H1 (cell line): ENCODE data around the gene MAP2K5. TPM values are rescaled to one million over a fixed set of nuclear protein-coding genes. Genes with fewer than 3 reads are reported as not detected.
A peak's percentile ranks its signal among the peaks of the same experiment; 100 is the strongest.

ENCODE experiments used
- EGR1 ChIP-seq: IDR thresholded peaks from 2 replicates; pipeline ENCODE4 v1.6.1; 2011; ENCODE audit warnings: low read depth, low read length, borderline replicate concordance
- EZH2 ChIP-seq: fragments of 200-600 bp; sonication (generic); IDR thresholded peaks from 2 replicates; pipeline ENCODE4 v1.7.1; 2012; ENCODE audit warnings: low read depth, mild to moderate bottlenecking, moderate library complexity, low read length, inconsistent platforms; ENCODE audit not compliant: severe bottlenecking
- GTF2F1 ChIP-seq: IDR thresholded peaks from 2 replicates; pipeline ENCODE4 v1.6.1; 2012; ENCODE audit warnings: low read depth, low read length, improper control_type of control experiment, borderline replicate concordance
- HDAC2 ChIP-seq, 2 experiments: fragments of 300-600 bp in 1 of 2; sonication (generic) in 1 of 2; IDR thresholded peaks; 2 replicates each; pipeline ENCODE4 v1.6.1; 2011 to 2012; ENCODE audit warnings: low read depth in 2 of 2, low read length in 2 of 2, mild to moderate bottlenecking in 2 of 2, moderate library complexity in 2 of 2, borderline replicate concordance in 1 of 2, inconsistent platforms in 1 of 2
- POLR2AphosphoS5 ChIP-seq: IDR thresholded peaks from 2 replicates; pipeline ENCODE4 v1.6.1; 2011; ENCODE audit warnings: low read depth, low read length
- SAP30 ChIP-seq: fragments of 300-600 bp; sonication (generic); IDR thresholded peaks from 2 replicates; pipeline ENCODE4 v1.7.1; 2012; ENCODE audit warnings: low read length, moderate library complexity, mild to moderate bottlenecking, inconsistent platforms; ENCODE audit not compliant: insufficient read depth, insufficient replicate concordance
- polyA plus RNA-seq, 7 experiments: library from polyadenylated mRNA; depleted of rRNA in 3 of 7; stranded (reverse) in 5 of 7; unstranded in 2 of 7; fragments of >200 nt in 5 of 7; fragments of 200-250 nt in 2 of 7; gene quantifications; 1 replicate in 5 of 7; 2 replicates in 1 of 7; 4 replicates in 1 of 7; pipeline versions ENCODE4 v1.2.1 to v1.2.3, GENCODE V29; 2011 to 2013; ENCODE audit warnings: missing spikeins in 2 of 7, mixed read lengths in 2 of 7
- total RNA-seq: library from RNA; stranded (reverse); fragmentation: NEBNext Ultra II Directional; extraction: Animal tissue kit (Norgen Biotek cat#: 25700); gene quantifications from 2 replicates; pipeline ENCODE4 v1.2.1, GENCODE V29; 2021
- TF ChIP-seq, protein P1 (sequence below): fragments of 300-600 bp; sonication (generic); IDR thresholded peaks from 2 replicates; pipeline ENCODE4 v1.7.1; 2012; ENCODE audit warnings: low read length, moderate library complexity, mild to moderate bottlenecking, inconsistent platforms; ENCODE audit not compliant: insufficient replicate concordance
- TF ChIP-seq, protein P2 (sequence below): IDR thresholded peaks from 2 replicates; pipeline ENCODE4 v1.6.1; 2011; ENCODE audit warnings: low read length, improper control_type of control experiment

MAP2K5 gene
- total and polyA plus RNA-seq, 2 of the 8 experiments (the other 6 are each of a cell fraction or from before 2014, with no cell fraction given), result 4.4 to 15.8 TPM

DNA sequence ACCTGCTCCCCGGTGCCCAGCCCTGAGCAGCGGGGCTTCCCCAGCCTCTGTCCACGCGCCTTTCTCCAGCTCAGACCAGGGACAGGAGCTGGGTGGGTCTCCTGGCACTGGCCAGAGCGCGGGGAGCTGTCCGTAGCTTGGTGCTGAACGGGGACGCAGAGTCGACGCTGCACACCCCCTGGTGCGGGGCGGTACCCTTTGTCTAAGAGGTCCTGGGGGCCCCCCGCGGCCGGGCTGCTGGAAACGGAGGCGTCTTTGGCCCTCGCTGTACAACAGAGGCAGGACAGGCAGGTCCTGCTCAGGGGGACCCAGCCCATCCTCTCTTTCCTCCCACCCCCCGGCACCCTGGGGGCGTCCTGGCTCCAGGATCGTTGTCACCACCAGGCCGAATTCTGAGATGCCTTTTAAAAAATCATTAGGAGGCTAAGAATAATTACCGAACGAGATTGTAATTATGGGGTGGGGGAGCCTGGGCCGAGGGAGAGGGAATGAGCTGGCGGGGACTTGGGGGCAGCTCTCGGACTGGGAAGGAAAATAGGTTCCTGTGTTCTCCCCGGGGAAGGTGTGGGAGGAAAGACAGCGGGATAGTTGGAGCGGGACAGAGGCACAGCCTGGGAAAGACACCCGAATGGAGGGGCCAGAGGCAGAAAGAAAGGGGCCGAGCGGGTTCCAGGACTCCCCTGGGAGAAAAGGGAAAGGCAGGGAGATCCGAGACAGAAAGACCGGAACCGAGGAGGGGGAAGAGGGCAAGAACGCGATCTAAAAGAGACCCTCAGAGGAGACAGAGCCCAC lies 278.7 kb downstream of the MAP2K5 start (continued):
- TF ChIP-seq, protein P1, sequence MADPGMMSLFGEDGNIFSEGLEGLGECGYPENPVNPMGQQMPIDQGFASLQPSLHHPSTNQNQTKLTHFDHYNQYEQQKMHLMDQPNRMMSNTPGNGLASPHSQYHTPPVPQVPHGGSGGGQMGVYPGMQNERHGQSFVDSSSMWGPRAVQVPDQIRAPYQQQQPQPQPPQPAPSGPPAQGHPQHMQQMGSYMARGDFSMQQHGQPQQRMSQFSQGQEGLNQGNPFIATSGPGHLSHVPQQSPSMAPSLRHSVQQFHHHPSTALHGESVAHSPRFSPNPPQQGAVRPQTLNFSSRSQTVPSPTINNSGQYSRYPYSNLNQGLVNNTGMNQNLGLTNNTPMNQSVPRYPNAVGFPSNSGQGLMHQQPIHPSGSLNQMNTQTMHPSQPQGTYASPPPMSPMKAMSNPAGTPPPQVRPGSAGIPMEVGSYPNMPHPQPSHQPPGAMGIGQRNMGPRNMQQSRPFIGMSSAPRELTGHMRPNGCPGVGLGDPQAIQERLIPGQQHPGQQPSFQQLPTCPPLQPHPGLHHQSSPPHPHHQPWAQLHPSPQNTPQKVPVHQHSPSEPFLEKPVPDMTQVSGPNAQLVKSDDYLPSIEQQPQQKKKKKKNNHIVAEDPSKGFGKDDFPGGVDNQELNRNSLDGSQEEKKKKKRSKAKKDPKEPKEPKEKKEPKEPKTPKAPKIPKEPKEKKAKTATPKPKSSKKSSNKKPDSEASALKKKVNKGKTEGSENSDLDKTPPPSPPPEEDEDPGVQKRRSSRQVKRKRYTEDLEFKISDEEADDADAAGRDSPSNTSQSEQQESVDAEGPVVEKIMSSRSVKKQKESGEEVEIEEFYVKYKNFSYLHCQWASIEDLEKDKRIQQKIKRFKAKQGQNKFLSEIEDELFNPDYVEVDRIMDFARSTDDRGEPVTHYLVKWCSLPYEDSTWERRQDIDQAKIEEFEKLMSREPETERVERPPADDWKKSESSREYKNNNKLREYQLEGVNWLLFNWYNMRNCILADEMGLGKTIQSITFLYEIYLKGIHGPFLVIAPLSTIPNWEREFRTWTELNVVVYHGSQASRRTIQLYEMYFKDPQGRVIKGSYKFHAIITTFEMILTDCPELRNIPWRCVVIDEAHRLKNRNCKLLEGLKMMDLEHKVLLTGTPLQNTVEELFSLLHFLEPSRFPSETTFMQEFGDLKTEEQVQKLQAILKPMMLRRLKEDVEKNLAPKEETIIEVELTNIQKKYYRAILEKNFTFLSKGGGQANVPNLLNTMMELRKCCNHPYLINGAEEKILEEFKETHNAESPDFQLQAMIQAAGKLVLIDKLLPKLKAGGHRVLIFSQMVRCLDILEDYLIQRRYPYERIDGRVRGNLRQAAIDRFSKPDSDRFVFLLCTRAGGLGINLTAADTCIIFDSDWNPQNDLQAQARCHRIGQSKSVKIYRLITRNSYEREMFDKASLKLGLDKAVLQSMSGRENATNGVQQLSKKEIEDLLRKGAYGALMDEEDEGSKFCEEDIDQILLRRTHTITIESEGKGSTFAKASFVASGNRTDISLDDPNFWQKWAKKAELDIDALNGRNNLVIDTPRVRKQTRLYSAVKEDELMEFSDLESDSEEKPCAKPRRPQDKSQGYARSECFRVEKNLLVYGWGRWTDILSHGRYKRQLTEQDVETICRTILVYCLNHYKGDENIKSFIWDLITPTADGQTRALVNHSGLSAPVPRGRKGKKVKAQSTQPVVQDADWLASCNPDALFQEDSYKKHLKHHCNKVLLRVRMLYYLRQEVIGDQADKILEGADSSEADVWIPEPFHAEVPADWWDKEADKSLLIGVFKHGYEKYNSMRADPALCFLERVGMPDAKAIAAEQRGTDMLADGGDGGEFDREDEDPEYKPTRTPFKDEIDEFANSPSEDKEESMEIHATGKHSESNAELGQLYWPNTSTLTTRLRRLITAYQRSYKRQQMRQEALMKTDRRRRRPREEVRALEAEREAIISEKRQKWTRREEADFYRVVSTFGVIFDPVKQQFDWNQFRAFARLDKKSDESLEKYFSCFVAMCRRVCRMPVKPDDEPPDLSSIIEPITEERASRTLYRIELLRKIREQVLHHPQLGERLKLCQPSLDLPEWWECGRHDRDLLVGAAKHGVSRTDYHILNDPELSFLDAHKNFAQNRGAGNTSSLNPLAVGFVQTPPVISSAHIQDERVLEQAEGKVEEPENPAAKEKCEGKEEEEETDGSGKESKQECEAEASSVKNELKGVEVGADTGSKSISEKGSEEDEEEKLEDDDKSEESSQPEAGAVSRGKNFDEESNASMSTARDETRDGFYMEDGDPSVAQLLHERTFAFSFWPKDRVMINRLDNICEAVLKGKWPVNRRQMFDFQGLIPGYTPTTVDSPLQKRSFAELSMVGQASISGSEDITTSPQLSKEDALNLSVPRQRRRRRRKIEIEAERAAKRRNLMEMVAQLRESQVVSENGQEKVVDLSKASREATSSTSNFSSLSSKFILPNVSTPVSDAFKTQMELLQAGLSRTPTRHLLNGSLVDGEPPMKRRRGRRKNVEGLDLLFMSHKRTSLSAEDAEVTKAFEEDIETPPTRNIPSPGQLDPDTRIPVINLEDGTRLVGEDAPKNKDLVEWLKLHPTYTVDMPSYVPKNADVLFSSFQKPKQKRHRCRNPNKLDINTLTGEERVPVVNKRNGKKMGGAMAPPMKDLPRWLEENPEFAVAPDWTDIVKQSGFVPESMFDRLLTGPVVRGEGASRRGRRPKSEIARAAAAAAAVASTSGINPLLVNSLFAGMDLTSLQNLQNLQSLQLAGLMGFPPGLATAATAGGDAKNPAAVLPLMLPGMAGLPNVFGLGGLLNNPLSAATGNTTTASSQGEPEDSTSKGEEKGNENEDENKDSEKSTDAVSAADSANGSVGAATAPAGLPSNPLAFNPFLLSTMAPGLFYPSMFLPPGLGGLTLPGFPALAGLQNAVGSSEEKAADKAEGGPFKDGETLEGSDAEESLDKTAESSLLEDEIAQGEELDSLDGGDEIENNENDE, result no peak
- TF ChIP-seq GTF2F1, result no peak
- TF ChIP-seq, protein P2, sequence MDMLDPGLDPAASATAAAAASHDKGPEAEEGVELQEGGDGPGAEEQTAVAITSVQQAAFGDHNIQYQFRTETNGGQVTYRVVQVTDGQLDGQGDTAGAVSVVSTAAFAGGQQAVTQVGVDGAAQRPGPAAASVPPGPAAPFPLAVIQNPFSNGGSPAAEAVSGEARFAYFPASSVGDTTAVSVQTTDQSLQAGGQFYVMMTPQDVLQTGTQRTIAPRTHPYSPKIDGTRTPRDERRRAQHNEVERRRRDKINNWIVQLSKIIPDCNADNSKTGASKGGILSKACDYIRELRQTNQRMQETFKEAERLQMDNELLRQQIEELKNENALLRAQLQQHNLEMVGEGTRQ, result no peak
- TF ChIP-seq HDAC2 (IDR thresholded peaks at IDR 0.05; ENCODE audit: borderline replicate concordance in 1 of 2, low read depth in 2 of 2, low read length in 2 of 2), result peak in 1 of 2 experiments; percentile 54; a peak in 1 of 4 replicates
- TF ChIP-seq EGR1, result no peak
- no peak for TF ChIP-seq SAP30
- peak; percentile 17 for TF ChIP-seq EZH2
- no peak for TF ChIP-seq POLR2AphosphoS5
